MM.1S (cell line): Measurements from ENCODE around the gene ECEL1.

Source experiments
- CTCF ChIP-seq: fragments of 300-600 bp; sonication (generic); IDR thresholded peaks from 2 replicates; pipeline ENCODE4 v1.5.1; 2016; ENCODE audit warnings: antibody characterized with exemption, low read length, mixed read lengths
- EZH2phosphoT487 ChIP-seq: fragments of 300-600 bp; sonication (generic); IDR thresholded peaks from 2 replicates; pipeline ENCODE4 v1.6.1; 2018; ENCODE audit warnings: antibody characterized with exemption, low read length

- no peak for TF ChIP-seq EZH2phosphoT487
- no peak for TF ChIP-seq CTCF
Observed at GRCh38 chr2:232488721-232489300, 1.2 kb upstream of the ECEL1 start.
